ENCODE data around the gene MAPK1.

Gene MAPK1

GRCh38 chr22:21764038-21764804 lies 103.2 kb downstream of the MAPK1 start:
- TF ChIP-seq ARNTL (CRISPR knock-in tag; IDR thresholded peaks at IDR 0.05; ENCODE audit: borderline replicate concordance, low read depth) (no peak), CREB5 (CRISPR knock-in tag; IDR thresholded peaks at IDR 0.05; ENCODE audit: low read depth) (no peak), ESRRG (CRISPR knock-in tag; IDR thresholded peaks at IDR 0.05) (no peak), ZC3H10 (CRISPR knock-in tag; IDR thresholded peaks at IDR 0.05) (no peak), OSR1 (CRISPR knock-in tag; IDR thresholded peaks at IDR 0.05) (no peak), TCF4 (CRISPR knock-in tag; IDR thresholded peaks at IDR 0.05; ENCODE audit: borderline replicate concordance) (no peak)

GRCh38 chr22:21762712-21763581 lies 104.5 kb downstream of the MAPK1 start:
- ATAC-seq, result no peak
- TF ChIP-seq ESRRG (CRISPR knock-in tag; IDR thresholded peaks at IDR 0.05) (no peak), OSR1 (CRISPR knock-in tag; IDR thresholded peaks at IDR 0.05) (no peak), PPARA (CRISPR knock-in tag; IDR thresholded peaks at IDR 0.05; ENCODE audit: borderline replicate concordance) (no peak), TCF4 (CRISPR knock-in tag; IDR thresholded peaks at IDR 0.05; ENCODE audit: borderline replicate concordance) (no peak), BACH2 (CRISPR knock-in tag; IDR thresholded peaks at IDR 0.05; ENCODE audit: borderline replicate concordance) (no peak), ISL1 (CRISPR knock-in tag; IDR thresholded peaks at IDR 0.05) (no peak), PATZ1 (CRISPR knock-in tag; IDR thresholded peaks at IDR 0.05; ENCODE audit: borderline replicate concordance) (no peak), GLIS3 (CRISPR knock-in tag; IDR thresholded peaks at IDR 0.05) (no peak), ZFP30 (CRISPR knock-in tag; IDR thresholded peaks at IDR 0.05) (no peak), ZNF70 (CRISPR knock-in tag; IDR thresholded peaks at IDR 0.05) (no peak), ZNF565 (CRISPR knock-in tag; conservative IDR thresholded peaks at IDR 0.05; ENCODE audit: low read depth) (no peak), POU6F1 (CRISPR knock-in tag; IDR thresholded peaks at IDR 0.05; ENCODE audit: borderline replicate concordance, low read depth) (no peak)

More at GRCh38 chr22:21764038-21764804, 103.2 kb downstream of the MAPK1 start:
- ATAC-seq, result no peak

DNA sequence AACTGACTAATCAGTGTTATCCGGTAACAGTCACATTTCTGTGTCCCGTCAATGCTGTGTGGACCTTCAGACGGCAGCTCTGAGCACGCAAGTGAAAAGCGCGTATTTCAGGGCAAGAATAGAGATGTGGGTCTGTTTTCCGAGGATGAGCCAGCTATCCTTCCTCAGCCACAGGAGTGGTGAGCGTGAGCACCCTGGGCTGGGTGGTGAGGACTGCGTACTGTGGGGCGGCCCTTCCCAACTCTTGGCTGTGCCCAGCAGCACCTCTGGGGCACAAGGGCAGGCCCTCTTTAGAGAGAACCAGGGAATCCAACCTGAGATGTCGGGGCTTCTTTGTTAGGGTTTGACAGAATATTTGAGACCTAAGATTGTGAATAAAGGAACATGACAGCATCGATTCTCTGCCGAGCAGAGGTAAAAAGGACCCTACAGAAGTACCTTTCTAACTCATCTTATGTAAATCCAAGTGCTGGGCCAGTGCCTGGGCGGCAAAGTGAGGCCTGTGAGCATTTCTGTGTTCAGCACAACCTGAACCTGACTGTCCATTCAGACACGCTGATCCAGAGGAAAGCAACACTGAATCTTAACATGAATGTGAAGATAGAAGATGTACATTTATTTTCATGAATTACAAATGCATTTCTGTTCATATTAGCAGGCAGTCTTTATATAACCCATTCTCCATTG lies 105.3 kb downstream of the MAPK1 start:
- no peak for ATAC-seq
- TF ChIP-seq SNAI2 (CRISPR knock-in tag; IDR thresholded peaks at IDR 0.05) (no peak), POU6F1 (CRISPR knock-in tag; IDR thresholded peaks at IDR 0.05; ENCODE audit: borderline replicate concordance, low read depth) (no peak), ZNF565 (CRISPR knock-in tag; conservative IDR thresholded peaks at IDR 0.05; ENCODE audit: low read depth) (no peak), ZC3H10 (CRISPR knock-in tag; IDR thresholded peaks at IDR 0.05) (no peak), GLIS3 (CRISPR knock-in tag; IDR thresholded peaks at IDR 0.05) (no peak), ZFP3 (CRISPR knock-in tag; IDR thresholded peaks at IDR 0.05) (no peak), TCF4 (CRISPR knock-in tag; IDR thresholded peaks at IDR 0.05; ENCODE audit: borderline replicate concordance) (no peak), ISL1 (CRISPR knock-in tag; IDR thresholded peaks at IDR 0.05) (no peak), TOX (CRISPR knock-in tag; IDR thresholded peaks at IDR 0.05; ENCODE audit: borderline replicate concordance) (no peak), OSR1 (CRISPR knock-in tag; IDR thresholded peaks at IDR 0.05) (no peak), ZFP30 (CRISPR knock-in tag; IDR thresholded peaks at IDR 0.05) (no peak), PATZ1 (CRISPR knock-in tag; IDR thresholded peaks at IDR 0.05; ENCODE audit: borderline replicate concordance) (no peak), CSRNP3 (CRISPR knock-in tag; IDR thresholded peaks at IDR 0.05) (no peak), ZNF8 (CRISPR knock-in tag; IDR thresholded peaks at IDR 0.05) (no peak), BACH2 (CRISPR knock-in tag; IDR thresholded peaks at IDR 0.05; ENCODE audit: borderline replicate concordance) (no peak), RARB (CRISPR knock-in tag; IDR thresholded peaks at IDR 0.05) (no peak), ZNF70 (CRISPR knock-in tag; IDR thresholded peaks at IDR 0.05) (no peak), PPARA (CRISPR knock-in tag; IDR thresholded peaks at IDR 0.05; ENCODE audit: borderline replicate concordance) (no peak)

Data from SK-N-SH treated with all-trans-retinoic acid at 6 μM for 48 hours (cell line).